ENCODE data around the gene MPHOSPH8. TPM values are rescaled to one million over a fixed set of nuclear protein-coding genes. Genes with fewer than 3 reads are reported as not detected.

Gene MPHOSPH8
- total RNA-seq, 3 donors from 2014 or later, result 27.2 to 65.0 (median 33.5) TPM

DNA sequence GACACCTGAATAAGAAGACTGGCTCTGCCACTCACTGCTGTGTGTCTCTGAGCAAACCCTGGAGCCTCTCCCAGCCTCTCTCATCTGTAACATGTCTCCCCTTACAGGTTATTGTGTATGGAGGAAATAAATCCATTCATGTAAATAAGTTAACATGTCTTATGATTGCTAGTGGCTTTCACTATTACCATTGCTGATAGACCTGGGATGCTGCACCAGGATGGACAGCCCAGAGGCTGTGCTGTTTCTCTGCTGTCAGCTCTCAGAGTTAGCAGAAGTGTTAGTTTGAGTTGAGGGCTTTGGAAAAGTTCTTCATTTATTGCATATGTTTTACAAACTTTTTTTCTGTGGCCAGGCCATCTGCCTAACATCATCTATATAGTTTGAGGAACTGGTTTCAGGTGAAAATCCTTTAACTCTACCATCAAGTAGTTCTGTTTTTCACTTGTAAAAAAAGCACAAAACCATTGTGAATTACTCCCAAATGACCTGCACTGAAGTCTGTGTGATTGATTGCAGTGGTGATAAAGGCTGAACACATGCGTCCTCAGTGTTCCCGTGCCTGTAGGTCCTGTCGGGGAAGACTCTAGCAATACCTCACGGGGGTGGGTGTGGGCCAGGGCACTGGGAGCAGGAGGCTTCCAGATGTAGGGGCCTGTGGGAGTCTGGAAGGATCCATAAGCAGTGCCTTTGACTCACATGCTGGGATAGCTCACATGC, 24.6 kb downstream of the MPHOSPH8 start:
- TF ChIP-seq, protein P1, sequence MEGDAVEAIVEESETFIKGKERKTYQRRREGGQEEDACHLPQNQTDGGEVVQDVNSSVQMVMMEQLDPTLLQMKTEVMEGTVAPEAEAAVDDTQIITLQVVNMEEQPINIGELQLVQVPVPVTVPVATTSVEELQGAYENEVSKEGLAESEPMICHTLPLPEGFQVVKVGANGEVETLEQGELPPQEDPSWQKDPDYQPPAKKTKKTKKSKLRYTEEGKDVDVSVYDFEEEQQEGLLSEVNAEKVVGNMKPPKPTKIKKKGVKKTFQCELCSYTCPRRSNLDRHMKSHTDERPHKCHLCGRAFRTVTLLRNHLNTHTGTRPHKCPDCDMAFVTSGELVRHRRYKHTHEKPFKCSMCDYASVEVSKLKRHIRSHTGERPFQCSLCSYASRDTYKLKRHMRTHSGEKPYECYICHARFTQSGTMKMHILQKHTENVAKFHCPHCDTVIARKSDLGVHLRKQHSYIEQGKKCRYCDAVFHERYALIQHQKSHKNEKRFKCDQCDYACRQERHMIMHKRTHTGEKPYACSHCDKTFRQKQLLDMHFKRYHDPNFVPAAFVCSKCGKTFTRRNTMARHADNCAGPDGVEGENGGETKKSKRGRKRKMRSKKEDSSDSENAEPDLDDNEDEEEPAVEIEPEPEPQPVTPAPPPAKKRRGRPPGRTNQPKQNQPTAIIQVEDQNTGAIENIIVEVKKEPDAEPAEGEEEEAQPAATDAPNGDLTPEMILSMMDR (IDR thresholded peaks at IDR 0.05), result no peak
- Histone ChIP-seq H3K4me1 (ENCODE audit: low read depth) (no peaks in the 10 kb centered on the region), H3K9me3 (no peaks in the 10 kb centered on the region), H3K4me3 (no peak overlapping the region), H3K36me3 (ENCODE audit: low read depth) (no peaks in the 10 kb centered on the region)
- DNase-seq (no peak), ATAC-seq (no peak)
- intact Hi-C loops (cut with DNase I, micrococcal nuclease), result no loop called here

DNA sequence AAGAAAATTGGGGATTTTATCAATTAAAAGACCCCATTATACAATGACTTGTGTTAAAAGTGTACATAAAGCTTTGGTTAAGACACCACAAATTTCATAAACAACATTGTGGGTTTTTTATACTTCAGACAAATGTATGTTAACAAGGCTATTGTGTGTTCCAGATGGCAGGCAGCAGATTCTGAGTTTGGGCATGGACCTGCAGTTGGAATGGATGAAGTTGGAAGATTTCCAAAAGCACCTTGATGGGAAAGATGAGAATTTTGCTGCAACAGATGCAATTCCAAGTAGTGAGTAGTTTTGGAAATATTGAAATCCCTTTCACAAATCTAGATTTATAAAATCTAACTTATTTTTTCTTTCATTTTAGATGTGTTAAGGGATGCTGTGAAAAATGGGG, 25.4 kb downstream of the MPHOSPH8 start:
- Histone ChIP-seq H3K4me1 (ENCODE audit: low read depth) (no peaks in the 10 kb centered on the region), H3K4me3 (no peak overlapping the region), H3K36me3 (ENCODE audit: low read depth) (no peaks in the 10 kb centered on the region), H3K9me3 (no peaks in the 10 kb centered on the region)
- DNase-seq (no peak), ATAC-seq (no peak)
- TF ChIP-seq, protein P1 (IDR thresholded peaks at IDR 0.05), result no peak
- intact Hi-C loops (cut with DNase I, micrococcal nuclease), result no loop called here

DNA sequence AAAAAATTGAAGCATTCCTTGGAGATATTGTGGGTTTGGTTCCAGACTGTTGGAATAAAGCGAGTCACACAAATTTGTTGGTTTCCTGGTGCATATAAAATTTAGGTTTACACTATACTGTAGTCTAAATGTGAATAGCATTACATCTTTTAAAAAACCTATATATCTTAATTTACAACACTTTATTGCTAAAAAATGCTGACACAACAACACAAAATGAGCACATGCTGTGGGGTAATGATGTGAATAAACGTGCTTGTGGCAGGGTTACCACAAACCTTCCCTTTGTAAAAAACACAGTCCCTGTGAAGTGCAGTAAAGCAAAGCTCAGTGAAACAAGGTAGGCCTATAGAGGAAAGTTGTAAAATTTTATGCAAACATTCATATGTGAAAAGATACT, 27.7 kb downstream of the MPHOSPH8 start:
- DNase-seq, result no peak
- Histone ChIP-seq H3K4me3 (no peak overlapping the region), H3K4me1 (ENCODE audit: low read depth) (no peaks in the 10 kb centered on the region), H3K9me3 (no peaks in the 10 kb centered on the region), H3K36me3 (ENCODE audit: low read depth) (no peaks in the 10 kb centered on the region)
- no peak for ATAC-seq
- intact Hi-C loops (cut with DNase I, micrococcal nuclease), result no loop called here
- TF ChIP-seq, protein P1 (IDR thresholded peaks at IDR 0.05), result no peak

DNA sequence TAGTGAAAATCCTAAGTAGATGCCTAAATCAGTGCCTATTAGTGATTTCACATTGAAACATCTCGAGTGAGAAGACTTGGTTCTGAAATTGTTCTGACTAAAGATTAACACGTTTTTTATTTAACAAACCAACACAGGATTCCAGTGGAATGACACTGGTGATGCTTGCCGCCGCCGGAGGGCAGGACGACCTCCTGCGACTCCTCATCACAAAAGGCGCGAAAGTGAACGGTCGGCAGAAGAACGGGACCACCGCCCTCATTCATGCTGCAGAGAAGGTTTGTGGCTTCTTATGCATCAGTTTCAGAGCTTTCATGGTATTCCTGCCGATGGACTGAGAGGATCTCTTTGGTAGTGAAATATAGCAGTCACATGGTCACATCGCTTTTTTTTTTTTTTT, 28.1 kb downstream of the MPHOSPH8 start:
- Histone ChIP-seq H3K9me3 (no peaks in the 10 kb centered on the region), H3K4me3 (no peak overlapping the region), H3K36me3 (ENCODE audit: low read depth) (no peaks in the 10 kb centered on the region), H3K4me1 (ENCODE audit: low read depth) (no peaks in the 10 kb centered on the region)
- ATAC-seq (no peak), DNase-seq (no peak)
- intact Hi-C loops (cut with DNase I, micrococcal nuclease), result no loop called here
- TF ChIP-seq, protein P1 (IDR thresholded peaks at IDR 0.05), result no peak

DNA sequence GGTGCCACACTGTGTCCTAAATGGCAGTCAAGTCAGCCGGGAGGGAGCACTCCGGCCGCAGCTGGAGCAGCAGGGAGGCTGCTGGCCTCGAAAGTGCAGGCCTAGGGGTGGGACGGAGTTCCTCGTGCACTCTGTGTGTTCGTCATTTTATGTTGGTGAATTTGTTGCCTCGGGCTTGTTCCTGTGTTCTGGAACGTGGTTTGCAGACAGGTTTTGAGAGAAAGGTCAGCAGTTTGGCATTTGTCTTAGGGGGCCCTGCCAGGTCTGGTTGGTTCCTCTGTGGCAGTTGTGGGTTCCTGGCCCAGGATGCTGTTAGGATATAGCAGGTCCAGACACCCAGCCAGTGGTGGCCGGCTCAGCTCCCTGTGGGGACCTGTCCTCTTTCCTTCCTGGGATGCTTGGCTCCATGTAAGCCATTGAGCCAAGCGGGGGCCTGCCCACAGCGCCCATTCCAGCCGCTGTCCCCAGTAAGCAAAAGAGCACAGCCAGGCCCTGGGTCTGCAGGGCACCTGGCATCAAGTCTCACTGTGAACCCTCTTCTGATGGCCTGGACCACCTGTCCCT, 30.0 kb downstream of the MPHOSPH8 start:
- H3K4me3 ChIP-seq, result no peak overlapping the region
- no peak for DNase-seq
- TF ChIP-seq, protein P1 (IDR thresholded peaks at IDR 0.05), result no peak
- no peak for ATAC-seq
- no peaks in the 10 kb centered on the region for H3K4me1 ChIP-seq (ENCODE audit: low read depth)
- H3K9me3 ChIP-seq, result no peaks in the 10 kb centered on the region
- intact Hi-C loops (cut with DNase I, micrococcal nuclease), result no loop called here
- H3K36me3 ChIP-seq (ENCODE audit: low read depth), result no peaks in the 10 kb centered on the region
